Panc1 (cell line): ENCODE results near the gene SUSD2.

Source experiments
- POLR2AphosphoS5 ChIP-seq: IDR thresholded peaks from 2 replicates; pipeline ENCODE4 v1.6.1; 2012; ENCODE audit warnings: mild to moderate bottlenecking, low read depth, low read length, moderate library complexity
- REST ChIP-seq, 2 experiments: IDR thresholded peaks; 2 replicates each; pipeline ENCODE4 v1.6.1; 2011 to 2012; ENCODE audit warnings: low read depth in 2 of 2, control low read depth in 1 of 2, low read length in 1 of 2, mild to moderate bottlenecking in 1 of 2, moderate library complexity in 1 of 2; ENCODE audit not compliant: insufficient read depth in 1 of 2
- SIN3A ChIP-seq: IDR thresholded peaks from 2 replicates; pipeline ENCODE4 v1.6.1; 2012; ENCODE audit warnings: low read depth, mild to moderate bottlenecking, low read length, moderate library complexity, borderline replicate concordance; ENCODE audit not compliant: insufficient read depth
- TCF7L2 ChIP-seq: IDR thresholded peaks from 2 replicates; pipeline ENCODE4 v1.6.1; 2011; ENCODE audit warnings: mild to moderate bottlenecking, low read depth, low read length, inconsistent platforms
- TF ChIP-seq, protein P1 (sequence below): fragments of 450-650 bp; IDR thresholded peaks from 2 replicates; pipeline ENCODE4 v1.5.1; 2017; ENCODE audit warnings: mild to moderate bottlenecking

- TF ChIP-seq, protein P1, sequence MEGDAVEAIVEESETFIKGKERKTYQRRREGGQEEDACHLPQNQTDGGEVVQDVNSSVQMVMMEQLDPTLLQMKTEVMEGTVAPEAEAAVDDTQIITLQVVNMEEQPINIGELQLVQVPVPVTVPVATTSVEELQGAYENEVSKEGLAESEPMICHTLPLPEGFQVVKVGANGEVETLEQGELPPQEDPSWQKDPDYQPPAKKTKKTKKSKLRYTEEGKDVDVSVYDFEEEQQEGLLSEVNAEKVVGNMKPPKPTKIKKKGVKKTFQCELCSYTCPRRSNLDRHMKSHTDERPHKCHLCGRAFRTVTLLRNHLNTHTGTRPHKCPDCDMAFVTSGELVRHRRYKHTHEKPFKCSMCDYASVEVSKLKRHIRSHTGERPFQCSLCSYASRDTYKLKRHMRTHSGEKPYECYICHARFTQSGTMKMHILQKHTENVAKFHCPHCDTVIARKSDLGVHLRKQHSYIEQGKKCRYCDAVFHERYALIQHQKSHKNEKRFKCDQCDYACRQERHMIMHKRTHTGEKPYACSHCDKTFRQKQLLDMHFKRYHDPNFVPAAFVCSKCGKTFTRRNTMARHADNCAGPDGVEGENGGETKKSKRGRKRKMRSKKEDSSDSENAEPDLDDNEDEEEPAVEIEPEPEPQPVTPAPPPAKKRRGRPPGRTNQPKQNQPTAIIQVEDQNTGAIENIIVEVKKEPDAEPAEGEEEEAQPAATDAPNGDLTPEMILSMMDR = no peak
- TF ChIP-seq POLR2AphosphoS5 (no peak), REST (IDR thresholded peaks at IDR 0.05; ENCODE audit: insufficient read depth in 1 of 2, low read depth in 2 of 2, low read length in 1 of 2) (no peak), TCF7L2 (no peak), SIN3A (no peak)
Measured at GRCh38 chr22:24170188-24170587, 11.1 kb upstream of the SUSD2 start.
